HG03280 (cell line): ENCODE results near the gene NRARP.

ENCODE experiments used
- ATAC-seq: cut with Tn5 transposase; IDR thresholded peaks from one replicate; pipeline ENCODE4 v1.9.1; 2021; ENCODE audit warnings: mild to moderate bottlenecking, moderate library complexity; ENCODE audit not compliant: unreplicated experiment

The NRARP gene

DNA sequence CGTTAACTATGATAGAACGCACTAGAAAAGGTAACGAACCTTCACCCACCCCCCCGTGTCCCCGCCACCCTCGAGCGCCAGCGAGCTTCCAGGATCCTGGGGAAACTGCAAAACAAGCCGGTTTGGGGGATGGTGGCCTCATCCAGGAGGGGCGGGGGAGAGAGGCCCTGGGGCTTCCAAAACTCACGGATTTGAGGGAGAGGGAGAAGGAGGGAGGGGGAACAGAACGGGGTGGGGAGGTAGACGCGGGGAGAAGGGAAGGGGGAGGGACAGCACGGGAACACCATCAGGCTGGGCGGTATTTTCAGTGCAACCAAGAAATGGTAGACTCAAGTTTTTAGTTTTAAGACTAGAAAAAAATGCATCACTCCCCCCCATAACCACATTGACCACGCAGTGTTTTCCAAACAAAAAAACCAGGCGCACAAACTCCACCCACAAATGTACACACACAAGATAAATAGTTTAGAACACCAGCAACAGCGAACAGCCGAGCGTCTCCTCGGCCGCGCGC is 1.4 kb downstream of the NRARP start:
- no peak for ATAC-seq

DNA sequence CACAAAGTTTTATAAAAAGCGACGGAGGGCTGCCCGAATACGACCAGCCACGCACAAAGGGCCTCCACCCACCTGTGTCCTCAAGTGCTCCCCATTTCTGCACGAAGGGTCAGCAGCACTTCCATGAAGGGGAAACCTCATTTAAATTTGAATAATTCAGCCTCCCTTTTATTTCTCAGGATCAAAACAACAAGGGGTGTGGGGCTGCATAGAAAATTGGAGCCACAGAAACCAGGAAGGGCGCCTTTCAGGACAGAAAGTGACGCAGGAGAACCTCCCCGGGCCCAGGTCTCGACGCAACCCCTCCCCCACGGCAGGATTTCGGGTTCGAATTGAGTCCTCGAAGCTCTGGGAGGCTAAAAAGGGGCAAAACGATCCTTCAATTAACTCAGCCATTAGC is 2.1 kb downstream of the NRARP start:
- no peak for ATAC-seq

DNA sequence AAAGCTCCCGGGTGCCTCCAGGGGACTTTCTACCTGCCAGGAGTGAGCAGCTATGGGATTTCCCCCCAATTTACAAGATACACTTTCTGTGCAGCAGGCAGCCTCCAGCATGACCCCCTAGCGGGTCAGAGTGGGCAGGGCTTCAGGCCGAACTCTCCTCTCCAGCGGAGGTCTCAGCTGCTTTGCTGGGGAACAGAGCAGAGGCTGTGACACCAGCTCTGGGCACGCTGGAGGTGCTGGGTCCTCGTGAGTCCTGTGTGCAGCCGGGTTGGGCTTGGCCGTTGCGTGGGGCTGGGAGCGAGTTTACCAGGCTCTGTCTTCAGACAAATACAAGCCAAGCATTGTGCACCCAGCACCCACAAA is 2.9 kb downstream of the NRARP start:
- ATAC-seq: no peak

DNA sequence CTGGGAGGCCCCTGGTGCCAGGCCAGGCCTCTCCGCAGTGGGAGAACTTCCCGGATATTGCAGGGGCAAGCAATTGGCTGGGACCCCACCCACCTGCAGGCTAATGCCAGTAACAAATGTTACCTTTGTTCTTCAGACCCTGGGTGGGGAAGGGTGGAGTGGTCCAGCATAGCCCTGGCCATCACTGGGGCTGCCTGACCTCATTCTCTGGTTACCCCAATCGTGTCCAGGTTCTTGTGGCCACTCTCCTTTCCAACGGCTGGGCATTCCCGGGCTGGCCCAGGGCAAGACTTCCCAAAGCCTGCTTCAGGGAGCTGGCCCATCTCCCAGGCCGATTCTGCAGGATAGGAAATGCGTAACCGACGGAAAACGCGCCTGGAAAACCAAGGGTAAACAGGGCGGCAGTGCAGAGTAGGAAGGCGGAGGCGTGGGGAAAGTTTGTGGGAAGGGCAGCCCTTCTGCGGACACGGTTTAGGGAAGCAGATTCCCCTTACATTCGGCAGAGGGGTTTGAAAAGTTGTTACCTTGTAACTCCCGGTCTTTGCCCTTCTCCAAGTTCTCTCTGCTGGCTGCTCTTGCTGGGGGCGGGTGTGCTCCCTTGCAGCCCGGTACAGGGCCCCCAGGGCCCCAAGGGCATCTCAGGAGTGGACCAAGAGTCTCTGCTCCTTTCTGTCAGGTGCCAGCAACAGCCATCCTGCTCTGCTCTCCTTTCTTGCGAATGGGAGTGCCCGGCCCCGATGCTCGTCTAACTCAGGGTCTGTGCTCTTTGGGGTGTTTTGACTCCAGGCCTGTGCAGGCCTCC is 3.5 kb downstream of the NRARP start:
- ATAC-seq: no peak

DNA sequence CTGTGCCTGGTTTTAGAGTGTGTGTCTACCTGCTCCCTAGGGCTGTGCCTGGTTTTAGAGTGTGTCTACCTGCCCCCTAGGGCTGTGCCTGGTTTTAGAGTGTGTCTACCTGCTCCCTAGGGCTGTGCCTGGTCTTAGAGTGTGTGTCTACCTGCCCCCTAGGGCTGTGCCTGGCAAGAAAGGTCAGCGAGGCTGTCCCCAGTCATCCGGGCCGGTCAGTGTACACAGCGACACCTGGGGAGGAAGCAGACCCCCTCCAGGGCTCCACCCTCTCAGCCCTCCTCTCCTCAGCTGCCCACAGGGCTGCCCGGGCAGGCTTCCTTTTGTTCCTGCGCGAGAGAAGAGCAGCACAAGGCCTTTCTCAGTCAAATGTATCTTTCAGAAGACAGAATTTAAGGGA is 4.1 kb downstream of the NRARP start:
- ATAC-seq: no peak

DNA sequence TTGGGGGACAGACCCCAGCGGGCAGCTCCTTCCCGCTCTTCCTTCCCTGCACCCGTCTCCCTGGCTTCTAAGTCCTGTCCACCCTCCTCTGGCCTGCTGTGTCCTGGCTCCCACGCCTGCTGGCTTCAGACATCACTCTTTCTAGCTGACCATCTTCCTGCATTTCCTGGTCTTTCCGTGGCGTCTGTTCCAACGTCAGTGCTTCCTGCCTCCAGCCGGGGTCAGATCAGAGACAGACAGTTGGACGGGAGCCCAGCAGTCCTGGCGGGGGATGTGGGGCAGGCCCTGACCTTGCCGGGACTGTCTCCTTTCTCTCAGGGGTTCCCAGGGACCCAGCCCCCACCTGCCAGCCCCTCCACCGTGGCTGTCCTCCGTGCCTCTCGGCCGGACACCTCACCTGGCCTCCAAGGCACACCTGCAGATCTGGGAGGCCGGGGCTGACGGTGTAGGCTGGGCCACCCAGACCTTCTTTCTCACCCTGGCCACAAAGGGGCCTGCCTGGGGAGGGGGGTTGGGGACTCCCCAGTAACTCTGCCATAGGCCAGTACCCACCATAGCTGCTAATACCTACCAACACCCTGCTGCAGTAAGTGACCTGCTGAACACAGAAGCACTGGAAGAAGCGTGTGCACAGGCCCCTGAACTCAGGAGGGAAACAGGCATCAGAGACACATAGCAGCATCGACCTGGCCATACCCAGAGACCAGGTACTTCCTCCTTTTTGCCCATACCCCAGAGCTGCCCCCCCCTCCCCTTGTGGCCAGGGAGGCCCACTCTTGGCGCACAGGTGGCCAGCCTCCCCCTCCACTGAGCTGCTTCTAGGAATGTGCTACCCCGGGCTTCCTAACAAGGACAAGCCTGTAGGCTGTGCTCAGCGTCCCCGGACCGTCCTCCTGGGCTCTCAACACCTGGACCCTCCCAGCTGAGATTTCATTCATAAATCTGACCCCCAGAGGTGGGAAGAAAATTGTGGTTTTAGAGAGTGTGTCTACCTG is 5.1 kb downstream of the NRARP start:
- ATAC-seq: no peak

DNA sequence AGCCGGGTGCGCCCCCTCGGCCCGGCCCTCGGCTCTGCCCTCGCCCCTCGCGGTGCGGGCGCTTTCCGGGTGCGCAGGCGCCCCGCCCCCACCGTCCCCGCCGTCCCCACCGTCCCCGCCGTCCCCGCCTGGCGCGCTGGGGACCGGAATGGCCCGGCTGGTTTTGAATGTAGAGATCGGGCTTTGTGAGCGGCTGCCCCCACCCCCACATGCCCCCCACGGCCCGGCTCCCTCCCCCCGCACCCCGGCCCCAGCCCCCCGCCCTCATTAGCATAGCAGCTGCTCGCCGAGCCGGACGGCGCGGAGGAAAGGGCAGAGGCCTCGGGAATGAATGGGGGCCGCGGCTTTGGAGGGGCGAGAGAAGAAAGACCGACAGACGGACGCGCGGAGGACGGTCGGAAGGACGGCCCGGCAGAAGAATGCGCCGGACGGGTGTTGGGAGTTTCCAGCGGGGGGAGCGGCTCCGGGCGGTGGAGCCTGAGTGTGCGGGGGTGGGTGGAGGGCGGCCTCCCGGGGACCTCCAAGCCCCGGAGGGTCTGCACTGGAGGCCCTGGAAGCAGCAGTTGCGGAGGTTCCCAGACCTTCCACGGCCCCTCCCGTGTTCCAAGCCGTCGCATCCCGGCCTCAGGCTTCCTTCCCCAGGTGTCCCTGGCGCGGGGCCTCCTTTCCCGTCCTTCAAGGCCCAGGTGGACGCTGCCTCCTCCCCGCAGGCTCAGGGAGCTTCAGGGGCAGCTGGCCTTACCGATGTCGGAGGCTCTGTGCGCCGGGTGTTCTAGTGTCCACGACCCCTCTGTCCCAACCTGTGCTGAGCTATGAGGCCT is 6.0 kb downstream of the NRARP start:
- ATAC-seq: no peak

DNA sequence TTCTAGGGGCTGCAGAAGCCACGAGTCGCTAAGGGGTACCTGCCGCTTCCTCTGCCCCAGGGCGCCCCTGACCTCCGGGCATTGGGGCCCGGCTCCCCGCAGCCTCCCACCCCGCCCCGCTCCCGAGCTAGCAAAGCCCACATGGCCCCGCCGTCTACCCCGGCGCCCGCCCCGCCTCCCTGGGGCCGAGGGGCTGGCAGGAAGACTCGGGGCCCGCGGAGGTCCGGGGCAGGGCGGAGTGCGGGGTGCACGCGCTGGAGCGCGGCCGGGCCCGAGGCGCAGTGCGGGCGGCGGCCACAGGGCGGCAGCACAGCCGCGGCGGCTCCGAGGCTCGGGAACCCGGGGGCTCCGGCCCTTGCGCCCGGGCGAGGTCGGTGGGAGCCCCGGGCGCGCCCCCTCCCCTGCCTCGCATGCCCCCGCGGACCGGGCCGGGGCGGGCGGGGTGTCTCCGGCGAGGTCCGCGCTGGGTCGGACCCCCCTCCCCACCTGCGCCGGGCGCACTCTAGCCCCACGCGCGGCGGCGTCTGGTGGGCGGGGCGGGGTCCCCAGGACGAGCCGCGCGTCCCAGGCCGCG is 6.7 kb downstream of the NRARP start:
- ATAC-seq: no peak

DNA sequence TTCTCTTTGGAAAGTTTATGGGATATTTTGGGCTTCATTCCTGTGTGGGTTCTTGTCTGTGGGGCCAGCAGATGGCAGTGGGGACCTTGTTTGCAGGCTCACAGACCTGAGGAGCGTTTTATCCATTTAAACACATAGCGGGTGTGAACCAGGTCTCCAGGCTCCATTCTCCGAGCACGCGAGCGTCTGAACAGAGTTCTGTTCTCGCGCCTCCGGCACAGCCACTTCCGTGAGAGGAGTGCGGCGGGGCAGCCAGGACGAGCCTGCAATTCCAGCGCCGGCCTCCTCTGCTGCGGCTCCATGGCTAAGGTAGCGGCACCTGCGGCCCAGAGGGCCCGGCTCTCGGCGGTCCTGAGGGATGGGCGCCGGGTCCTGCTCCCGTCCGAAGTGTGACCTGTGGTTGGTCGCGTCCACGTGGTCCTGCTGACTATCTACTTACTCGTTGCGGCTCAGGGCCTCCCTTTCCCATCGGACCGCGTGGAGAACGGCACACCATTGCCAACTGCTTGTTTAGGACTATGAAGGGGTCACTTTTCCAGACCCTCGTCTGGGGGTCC is 7.3 kb downstream of the NRARP start:
- ATAC-seq: no peak

DNA sequence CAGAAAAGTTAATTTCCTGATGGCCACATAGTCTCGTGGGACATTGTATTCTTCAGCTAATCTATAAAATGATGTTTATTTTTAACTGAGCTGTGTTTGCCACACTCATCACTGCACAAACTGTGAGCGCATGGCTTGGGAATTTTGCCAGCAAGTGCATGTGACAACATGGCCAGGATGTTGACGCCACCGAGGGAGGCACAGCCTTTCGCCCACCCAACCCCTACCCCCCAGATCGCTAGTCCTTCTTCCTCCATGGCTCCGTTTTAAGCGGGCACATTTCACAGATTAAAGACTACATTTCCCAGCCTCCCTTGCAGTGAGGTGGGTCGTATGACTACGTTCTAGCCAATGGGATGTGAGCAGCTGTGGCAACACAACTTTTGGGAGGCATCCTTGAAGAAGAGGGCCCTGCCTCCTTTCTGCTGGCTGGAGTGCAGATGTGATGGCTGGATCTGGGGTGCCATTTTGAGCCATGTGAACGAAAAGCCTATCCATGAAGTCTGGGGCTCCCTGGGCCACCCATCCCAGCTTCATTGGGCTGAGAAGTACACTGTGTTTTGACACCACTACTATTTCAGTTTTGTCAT is 7.9 kb downstream of the NRARP start:
- no peak for ATAC-seq

DNA sequence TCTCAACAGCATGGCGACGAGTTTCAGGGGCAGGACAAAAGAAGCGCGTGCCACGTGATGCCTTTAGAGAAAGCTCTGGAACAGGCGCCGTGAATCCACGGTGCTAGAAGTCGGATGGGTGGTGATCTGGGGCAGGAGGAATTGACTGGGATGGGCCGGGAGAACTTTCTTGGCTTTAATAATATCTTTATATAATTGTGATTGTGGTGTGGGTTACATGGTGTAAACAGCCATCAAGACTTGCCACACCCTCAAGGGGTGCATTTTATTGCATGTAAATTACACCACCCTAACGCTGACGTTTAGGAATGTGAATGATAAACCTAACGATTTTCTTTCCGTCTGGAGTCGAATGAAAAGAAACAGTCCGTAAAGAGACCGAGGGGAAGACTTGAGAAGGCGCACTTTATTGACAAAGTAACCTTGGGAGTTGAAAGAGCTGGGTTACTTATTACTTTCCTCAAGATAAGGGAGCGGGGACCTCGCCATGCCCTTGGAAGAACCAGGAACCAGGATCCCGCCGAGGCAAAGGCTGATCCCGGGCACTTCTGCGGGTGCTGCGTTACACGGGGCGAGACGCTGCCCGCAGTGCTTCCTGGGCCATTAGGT is 8.5 kb downstream of the NRARP start:
- no peak for ATAC-seq

DNA sequence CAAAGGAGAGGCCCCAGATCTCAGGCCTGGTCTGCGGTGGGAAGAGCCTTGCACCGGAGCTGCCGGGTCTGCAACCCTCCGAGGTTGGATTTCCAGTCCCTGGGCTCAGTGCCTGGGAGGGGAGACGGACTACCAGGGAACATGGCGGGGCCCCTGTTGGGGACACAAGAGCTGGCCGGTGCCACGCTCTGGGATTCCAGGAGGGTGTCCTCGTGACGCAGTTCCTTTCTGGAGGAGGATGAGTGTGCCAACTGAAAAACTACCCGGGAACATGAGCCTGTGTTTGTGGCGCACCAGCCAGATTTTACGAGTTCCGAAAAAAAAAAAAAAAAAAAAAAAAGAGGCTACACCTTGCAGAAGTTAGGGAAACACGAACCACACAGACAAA is 9.0 kb downstream of the NRARP start:
- ATAC-seq: no peak

DNA sequence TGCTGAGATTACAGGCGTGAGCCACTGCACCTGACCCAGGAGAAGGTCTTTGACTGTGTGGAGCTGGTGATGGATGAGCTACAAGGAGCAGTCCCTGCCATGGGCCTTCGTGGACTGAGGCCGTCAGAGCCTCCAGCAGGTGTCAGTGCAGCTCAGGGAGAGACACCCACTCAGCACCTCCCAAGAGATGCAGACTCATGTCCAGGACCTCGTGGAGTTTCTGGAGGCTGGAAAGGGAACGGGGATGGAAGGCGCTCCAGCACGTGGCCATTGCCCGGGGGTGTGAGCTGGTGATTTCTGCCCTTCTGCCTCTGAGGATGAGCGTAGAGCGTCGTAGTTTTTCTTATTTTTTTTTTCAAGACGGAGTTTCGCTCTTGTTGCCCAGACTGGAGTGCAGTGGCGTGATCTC is 15.1 kb downstream of the NRARP start:
- ATAC-seq: no peak

DNA sequence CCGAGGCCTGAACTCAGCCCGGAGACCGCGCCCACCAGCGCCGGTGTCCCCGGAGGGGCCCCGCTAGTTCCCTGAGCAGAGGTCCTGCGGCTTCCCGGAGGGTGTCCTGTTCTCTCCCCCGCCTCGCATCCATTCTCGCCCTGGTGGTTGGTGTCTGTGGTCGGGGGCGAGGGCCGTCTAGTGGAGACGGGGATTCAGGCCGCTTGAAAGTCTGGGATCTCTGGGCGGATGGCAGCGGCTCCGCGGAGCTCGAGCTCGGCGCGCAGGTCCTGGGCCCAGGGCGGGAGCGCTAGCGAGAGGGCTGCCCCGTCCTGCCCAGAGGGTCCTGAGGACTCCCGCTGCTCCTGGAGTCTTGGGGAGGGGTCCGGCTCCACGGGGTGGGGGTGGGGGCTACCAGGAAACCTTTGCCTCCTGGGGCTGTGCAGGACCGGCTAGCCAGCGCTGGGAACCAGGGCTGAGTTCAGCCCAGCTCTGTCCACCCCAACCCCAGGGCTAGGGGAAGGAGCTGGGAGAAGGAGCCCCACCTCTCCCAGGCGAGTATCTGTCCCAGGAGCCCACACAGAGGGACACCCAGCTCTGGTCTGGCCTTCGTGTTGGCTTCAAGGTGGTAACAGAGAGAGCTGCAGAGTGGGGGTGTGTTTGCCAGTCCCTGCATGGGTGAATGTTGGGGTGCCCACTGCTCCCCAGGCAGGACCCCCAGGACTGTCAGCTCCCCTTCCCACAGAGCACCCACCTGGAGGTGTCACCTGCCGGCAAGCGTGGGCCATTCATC is 20.5 kb downstream of the NRARP start:
- ATAC-seq: no peak

DNA sequence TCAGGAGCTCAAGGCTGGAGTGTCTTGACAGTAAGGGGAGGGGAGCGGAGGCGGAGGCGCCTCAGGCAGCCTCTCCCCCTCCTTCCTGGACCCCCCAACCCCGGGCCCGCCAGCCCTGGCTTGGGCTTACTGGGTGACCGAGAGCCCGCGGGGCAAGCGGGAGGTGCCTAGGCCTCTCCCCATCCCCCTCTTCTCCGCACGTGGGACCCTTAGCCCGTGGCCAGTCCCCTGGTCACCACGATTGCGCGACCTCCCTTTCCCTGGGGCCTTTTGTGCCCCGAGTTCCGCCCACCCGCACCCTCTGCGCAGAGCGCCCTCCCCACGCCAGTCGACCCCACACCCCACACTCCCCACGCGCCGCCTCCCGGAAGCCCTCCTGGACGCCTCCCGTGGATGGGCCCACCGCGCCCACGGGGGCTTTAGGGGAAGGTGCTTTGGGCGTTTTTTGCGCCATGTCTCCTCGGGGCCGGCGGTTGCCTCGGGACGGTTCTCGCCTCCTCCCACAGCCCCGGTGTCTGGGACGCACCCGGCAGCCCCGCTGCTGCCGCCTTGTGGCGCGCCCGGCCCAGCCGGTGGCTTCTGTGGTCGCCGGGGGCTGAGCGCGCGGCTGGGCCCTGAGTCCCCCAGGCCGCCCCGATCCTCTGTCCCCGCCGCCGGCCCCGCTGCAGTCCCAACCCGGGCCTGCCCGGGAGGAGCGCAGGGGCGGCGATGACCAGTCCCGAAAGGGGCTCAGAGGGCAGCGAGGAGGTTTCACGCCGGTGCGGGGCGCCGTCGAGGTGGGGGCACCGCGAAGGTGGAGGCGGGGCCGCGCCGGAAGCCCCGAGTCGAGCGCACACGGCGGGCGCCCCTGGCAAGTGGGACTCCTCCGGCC is 21.4 kb downstream of the NRARP start:
- ATAC-seq: no peak

DNA sequence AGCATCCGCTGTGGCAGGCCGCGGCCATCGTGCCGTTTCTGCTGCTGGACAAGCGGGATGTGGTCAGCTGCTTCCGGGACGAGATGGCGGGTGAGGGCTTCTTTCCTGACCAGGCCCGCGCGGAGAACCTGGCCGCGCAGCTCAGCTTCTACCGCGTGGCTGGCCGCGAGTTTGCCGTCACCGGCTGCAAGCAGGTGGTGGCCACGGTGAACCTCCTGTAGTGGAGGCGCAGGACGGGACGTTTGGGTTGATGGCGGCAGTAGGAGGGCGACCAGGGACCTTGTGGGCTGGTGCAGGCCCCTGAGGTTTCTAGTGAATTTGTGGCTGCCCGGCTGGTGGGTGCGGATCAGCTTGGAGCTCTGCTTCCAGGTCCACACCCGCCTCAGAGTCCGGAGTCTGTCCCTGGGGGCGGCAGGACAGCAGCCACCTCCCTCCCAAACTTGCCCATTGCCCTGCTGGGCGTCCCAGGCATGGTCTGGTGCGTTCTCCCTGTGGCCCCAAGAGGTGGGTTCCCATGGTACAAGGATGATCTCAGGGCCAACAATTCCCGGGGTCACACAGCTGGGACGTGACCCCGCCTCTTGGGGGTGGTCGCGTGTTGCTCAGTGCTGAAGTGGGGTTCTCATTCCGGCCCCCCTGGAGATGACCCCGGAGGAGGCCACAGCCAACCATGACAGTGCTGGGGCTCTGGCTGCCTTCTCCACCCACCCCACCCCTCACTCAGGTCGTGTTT is 22.2 kb downstream of the NRARP start:
- ATAC-seq: no peak
